HG02938 (cell line): Measurements from ENCODE around the gene TAF4B.
"Not testable (repeated sequence)": the region's sequence is repeated elsewhere in the genome, so short reads cannot be mapped to it uniquely, and the experiment has no call there.

ENCODE experiments used
- ATAC-seq: cut with Tn5 transposase; IDR thresholded peaks from one replicate; pipeline ENCODE4 v1.9.1; 2021; ENCODE audit warnings: mild to moderate bottlenecking, moderate library complexity; ENCODE audit not compliant: unreplicated experiment

TAF4B gene

DNA sequence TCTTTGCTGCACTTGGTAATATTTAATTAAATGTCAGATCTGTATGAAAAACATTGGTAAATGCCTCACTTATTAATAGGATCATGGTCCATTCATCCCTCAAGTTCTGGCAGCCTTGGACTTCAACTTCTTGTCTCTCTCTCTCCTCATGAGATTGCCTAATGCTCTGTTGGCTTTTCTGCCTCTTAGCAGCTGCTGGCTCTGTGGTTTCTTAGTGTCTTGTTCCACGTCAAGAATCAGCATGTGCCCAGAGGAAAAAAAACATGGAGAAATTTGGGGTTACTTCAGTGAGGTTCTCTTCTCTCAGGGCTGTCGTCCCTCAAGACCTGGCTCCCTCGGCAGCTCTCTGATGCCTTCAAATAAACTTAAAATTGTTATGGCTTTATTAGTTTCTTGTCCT lies 75.4 kb downstream of the TAF4B start:
- ATAC-seq: no peak

DNA sequence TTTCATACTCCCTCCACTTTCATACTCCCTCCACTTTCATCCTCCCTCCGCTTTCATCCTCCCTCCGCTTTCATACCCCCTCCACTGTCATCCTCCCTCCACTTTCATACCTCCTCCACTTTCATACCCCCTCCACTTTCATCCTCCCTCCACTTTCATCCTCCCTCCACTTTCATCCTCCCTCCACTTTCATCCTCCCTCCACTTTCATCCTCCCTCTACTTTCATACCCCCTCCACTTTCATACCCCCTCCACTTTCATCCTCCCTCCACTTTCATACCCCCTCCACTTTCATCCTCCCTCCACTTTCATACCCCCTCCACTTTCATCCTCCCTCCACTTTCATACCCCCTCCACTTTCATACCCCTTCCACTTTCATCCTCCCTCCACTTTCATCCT lies 77.0 kb downstream of the TAF4B start:
- not testable (repeated sequence) for ATAC-seq

DNA sequence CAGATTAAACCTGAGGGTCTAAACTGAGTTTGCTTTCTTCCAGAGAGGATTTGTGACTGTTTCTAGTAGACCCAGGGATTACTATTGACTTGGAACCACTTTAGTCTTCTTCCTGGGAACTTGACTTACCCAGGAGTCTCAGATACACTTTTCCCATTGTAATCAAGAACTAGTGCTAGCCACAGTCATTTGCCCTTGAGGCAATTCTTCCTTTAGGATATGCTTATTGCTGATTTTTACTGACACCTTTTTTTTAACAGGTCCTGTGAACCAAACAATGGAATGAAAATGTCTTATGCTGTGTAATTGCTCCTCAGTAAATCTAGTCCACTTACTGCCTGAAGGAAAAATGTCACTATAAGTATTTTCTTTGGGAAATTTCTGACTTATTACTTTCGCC lies 78.3 kb downstream of the TAF4B start:
- no peak for ATAC-seq

DNA sequence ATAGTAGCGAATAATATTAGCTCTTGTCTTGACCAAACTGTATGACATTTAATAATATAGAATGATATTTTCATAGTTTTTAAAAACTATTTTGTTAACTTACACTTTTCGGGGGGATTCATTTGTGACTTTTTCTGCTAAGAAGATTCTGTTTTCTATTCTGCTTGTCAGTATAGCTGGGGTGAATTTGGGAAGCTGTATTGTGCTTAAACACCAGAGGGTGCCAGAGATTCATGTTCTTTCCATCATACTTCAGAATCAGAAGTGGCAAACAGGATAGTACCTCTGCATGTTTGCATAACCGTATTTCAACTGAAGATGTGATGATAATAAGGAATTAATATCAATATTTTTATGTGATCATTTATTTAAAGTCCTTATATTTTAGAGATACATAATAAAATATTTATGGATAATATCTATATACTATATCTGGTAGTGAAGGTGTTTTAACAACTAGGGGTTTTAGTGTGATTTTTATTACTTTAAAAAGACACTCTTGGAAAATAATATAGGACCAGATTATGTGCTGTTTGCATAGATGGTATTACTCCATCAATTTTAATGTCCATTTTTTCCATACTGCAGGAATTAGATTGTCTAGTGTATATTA lies 81.0 kb downstream of the TAF4B start:
- ATAC-seq: peak; percentile 70

DNA sequence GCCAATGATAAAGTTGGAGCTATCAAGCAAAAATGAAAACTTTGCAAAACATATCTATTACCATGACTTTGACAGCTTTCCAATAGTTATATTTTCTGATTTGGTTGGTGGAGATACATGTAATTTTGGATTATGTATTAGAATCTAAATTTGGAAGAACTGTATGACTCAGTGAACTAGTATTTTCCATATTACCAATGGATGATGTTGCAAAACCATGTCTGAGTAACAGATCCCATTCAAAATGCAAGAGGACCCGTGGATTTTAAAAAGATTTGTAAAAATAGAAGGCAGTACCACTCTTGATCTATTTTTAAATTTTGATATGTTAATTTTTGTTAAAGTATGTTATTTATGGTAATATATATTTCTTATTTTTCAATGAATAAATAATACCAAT lies 83.0 kb downstream of the TAF4B start:
- no peak for ATAC-seq

DNA sequence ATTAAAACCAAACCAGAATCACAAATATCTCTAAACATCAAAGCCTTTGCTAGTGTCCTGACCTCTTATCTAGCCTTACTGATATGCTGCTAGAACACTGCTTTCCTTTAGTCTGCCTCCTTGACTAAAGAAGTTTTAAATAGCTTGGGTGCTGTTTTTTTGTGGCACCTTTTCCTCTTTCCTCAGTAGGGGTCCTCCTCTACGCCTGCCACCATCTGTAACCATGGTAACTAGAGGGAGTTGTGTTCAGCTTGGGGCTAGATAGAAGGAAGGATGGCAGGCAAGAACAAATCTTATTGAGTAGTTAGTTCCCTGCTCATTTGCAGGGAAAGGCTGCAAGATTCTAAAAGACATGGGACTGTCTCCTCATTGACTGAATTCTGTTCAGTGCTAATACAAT lies 86.0 kb downstream of the TAF4B start:
- ATAC-seq: no peak

DNA sequence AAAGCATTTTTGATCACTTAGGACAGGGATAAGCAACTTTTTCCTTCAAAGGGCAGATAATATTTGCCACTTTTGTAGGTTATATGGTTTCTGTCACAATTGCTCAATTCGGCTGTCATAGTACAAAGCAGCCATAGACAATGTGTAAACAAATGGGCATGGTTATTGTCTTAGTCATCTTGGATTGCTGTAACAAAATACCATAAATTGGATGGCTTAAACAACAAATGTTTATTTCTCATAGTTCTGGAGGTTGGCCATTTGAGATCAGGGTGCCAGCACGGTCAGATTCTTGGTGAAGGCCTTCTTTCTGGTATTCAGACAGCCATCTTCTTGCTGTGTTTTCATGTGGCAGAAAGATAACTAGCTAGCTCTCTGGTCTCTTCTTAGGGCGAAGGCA lies 91.2 kb downstream of the TAF4B start:
- no peak for ATAC-seq

DNA sequence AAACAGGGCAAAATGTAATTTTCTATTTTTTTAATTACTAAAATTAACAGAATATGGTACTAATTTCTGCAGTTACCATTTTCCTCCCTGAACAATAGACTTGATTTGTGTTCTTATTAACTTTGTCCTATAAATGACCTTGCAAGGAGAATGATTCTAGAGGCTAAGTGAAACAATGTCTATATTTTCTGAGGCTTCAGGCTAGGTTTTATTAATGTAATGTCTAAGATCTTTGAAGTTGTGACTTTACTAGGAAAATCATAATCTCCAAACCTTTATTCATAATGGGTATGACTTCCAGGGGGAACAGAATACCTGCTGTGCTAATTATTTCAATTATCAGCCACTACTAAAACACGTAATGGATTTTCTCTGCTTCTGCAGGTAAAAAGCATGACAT lies 94.4 kb downstream of the TAF4B start:
- ATAC-seq: no peak

DNA sequence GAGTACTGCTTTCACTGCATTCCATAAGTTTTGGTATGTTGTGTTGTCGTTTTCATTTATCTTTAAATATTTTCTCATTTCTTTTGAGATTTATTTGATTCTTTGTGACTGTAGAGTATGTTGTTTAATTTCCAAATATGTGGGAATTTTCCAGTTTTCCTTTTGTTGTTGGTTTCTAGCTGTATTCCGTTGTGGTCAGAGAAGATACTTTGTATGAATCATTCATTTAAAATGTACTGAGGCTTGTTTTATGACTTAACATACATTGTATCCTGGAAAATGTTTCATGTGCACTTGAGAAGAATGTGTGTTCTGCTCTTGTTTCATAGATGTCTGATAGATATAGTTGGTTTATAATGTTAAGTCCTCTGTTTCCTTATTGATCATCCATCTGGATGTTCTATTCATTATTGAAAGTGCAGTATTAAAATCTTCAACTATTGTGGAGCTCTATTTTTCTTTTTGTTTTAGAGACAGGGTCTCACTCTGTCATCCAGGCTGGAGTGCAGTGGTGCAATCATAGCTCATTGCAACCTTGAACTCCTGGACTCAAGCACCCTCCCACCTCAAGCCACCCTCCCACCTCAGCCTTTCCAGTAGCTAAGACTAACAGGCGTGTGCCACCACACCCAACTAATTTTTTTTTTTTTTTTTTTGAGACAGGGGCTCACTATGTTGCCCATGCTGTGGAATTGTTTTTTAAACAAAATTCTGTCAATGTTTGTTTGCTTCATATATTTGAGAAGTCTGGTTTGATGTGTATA lies 96.8 kb downstream of the TAF4B start:
- ATAC-seq: no peak

DNA sequence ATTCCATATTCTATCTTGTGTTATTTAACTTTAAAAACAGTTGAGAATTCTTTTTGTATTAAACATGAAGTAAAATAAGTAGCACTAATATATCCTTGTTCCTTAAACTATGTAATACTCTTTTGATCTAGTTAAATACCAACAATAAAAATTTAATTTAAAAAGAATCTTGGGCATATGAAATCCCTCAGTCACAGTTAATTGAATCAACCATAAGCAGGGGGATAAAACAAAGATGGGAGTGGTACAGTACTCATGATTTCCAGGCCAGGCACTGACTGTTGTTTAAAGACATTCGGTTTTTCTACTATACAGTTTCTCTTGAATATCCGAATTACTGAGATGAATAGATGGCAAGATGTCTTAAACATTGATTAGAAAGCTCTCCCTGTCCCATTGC lies 99.5 kb downstream of the TAF4B start:
- no peak for ATAC-seq

DNA sequence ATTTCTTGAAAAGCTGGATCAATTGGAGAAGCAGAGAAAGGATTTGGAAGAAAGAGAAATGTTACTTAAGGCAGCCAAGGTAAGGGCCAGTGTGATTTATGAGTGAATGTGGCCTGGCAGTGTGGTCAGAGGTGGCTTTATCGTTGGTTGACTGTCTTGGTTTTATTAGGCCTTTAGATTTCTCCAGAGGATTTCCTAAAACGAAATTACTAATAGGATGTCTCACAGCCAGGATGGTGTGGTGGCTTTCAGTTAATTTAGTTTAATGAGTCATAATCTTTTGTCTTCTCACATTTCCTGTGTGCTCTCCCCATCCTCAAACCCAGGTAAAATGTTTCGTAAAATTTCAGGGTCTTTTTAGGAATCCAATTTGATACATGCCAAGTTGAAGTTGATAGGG lies 100.8 kb downstream of the TAF4B start:
- no peak for ATAC-seq

DNA sequence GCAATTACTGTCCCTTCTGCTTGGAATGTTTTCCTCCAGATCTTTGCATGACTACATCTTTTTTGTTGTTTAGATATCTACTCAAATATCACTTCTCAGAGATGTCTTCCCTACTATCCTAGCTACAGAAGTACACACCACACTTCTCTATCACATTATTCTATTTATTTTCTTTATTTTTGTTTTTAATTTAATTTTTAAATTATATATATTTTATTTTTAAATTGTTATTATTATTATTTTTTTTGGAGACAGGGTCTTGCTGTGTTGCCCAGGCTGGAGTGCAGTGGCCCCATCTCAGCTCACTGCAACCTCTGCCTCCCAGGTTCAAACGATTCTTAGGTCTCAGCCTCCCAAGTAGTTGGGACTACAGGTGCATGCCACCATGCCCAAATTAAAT lies 106.7 kb downstream of the TAF4B start:
- no peak for ATAC-seq

DNA sequence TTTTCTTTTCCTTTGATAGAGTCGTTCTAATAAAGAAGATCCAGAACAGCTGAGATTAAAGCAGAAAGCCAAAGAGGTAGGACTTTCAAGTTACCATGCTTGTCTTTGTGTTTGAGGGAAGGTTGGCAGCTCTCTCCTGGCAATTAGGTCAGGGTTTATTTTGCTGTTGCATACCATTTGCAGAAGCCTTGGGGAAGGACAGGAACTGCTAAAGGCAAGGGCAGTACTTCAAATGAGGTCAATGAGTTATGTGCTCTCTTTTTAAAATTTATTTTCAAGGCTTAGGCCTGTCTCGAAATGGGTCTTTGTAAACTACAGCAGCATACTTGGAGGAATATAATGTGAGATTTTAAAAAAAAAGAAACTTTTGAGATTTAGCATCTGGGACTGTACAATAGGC lies 108.9 kb downstream of the TAF4B start:
- ATAC-seq: no peak

DNA sequence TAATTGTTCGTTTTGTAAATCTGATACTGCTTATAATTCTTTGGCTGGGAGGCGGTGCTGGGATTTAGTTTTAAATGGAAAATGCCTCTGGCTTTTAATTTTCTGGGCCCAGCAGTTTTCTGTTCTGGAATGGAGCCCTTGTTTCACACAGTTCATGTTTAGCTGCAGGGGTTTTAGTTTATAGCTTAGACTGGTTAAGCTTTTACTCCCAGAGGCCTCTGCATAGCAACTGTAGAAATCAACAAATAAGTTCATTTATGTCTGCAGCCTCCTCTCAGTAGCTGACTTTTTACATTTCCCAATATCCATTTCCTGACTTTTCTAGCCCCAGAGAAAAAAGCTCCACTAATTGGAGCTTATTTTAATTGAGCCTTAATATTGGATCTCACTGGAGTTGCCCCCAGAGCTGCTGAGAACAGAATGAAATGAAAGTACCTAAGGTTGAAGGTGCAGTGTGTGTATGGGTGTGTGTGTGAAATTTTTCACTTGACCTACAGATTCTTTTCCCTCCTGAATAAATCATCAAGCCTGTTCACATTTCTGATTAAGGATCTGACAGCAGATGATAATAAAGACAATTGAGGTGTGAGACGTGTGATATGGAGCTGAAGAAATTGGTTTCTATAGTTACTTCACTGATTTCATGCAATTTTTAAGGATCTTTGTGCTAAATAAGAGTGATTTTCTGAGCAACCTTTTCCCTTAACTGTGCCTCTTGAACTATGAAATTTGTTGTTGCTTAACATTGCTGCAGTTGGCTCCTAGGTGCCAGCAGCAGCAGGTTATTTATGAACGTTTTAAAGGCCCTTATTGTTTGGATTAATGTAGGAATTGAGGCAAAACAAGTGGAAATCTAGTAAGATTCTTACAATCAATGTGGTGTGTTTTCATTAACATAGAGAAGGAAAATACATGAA lies 109.6 kb downstream of the TAF4B start:
- no peak for ATAC-seq

DNA sequence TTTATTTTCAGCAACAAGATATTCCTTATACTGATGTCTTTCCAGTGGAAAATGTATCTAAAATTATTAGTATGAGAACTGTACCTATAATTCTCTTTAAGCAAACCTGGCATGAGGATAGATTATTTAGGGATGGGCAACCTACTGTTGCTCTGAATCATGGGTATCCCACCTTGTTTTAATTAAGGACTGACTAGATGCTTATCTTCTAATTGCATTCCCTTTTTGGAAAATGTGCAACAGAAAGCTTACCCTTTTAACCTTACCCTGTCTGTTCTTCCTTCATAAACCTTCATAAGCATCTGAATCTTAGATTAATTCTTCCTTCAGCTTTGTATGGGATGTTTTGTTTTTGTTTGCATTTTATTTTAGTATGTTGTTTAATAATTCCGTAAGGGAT lies 110.3 kb downstream of the TAF4B start:
- ATAC-seq: no peak

DNA sequence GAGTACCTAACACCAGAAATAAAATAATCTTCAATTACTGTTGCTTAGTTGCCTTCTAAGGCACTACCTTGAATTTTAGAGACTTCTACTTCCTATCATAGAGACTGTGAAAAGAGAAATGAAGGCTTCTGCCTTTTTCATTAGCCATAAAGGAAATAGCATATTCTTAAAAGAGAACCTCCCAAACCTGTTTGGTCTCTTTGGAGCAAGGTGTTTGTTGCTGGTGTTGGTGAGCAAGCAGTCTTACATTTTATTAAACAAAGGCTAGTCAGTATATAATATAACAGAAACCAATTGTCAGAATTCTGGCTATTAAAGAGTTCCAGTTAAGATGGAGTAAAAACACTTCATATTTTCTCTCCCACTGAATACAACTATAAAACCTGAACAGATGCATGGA lies 116.4 kb downstream of the TAF4B start:
- ATAC-seq: no peak

DNA sequence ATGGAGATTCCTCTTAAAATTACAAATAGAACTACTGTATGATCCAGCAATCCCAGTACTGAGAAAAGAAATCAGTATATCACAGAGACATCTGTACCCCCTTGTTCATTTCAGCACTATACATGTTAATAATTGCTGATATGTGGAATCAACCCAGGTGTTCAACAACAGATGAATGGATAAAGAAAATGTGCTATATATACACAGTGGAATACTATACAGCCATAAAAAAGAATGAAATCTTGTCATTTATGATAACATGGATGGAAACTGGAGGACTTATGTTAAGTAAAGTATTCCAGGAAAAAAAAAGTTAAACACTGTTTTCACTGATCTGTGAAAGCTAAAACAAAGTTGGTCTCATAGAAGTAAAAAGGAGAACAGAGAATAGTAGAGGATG lies 124.7 kb downstream of the TAF4B start:
- no peak for ATAC-seq

DNA sequence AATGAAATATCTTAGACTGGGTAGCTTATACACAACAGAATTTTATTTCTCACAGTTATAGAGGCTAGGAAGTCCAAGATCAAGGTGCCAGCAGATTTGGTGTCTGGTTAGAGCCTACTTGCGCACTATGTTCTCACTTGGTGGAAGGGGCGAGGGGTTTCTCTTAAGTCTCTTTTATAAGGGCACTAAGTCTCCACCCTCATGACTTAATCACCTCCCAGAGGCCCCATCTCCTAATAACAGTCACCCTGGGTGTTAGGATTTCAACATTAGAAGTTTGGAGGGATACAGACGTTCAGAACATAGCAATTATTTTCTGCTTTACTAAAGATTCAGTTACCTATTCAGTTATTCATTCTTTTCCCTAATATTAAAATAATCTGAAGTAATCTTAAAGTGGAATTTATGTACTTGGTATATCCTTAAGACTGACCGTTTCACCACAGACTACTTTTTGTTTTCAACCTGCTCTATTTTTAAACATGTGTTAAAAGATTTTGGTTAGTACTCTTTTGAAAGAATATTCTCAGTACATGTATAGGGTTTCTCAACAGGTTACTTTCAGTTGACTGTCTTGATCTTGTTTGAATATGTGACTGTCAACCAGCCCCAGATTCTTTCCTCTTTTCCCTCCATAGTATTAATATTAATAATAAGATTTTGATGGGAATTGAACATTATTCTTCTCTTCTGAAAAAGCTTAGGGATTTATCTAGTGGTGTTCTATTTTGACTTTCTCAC lies 130.0 kb downstream of the TAF4B start:
- ATAC-seq: peak; percentile 72

DNA sequence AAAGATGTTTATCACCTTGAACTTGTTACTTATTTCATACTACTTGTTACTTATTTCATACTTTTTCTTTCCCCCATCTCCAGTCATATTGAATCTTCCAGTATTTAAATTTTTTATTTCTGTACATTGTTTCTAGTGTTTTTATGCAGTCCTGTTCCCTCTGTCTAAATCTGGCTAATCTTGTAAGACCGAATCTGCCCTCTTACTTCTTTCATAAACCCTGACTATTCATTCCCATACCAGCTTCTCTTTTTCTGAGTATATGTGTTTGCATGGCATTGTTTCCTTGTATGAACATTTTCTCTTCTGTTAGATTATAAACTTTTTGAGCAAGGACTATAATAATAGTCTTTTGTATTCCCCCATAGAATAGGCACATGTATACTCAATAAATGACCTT lies 131.7 kb downstream of the TAF4B start:
- peak; percentile 44 for ATAC-seq

DNA sequence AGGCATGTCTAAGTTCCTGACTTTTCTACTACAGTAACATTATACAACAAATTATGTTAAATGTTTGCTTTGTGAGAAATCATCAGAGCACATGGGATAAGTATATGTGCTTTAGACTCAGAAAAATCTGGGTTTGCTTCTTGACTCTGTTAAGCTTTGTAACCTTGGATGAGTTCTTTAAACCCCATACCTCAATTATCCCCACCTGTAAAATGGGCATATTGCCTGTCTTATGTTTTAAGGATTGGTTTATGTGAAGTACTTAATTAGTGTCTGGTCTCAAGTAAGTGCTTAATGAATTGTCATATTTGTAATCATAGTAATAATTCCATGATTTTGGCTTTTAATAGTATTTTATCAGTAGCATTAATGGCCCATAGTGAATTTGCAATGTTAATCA lies 135.8 kb downstream of the TAF4B start:
- no peak for ATAC-seq

DNA sequence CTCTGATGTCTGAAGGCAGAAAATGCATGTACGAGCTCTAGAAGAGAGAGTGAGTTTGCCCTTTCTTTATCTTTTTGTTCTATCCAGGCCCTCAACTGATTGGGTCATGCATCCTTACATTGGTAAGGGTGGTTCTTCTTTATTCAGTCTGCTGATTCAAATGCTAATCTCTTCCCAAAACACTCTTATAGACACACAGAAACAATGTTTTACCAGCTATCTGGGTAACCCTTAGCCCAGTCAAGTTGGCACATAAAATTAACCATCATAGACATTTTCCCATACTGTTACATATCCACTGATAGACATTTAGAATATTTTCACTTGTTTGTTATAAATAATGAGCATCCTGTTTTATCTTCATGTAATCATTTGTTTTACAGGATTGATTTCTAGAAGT lies 141.2 kb downstream of the TAF4B start:
- no peak for ATAC-seq
